Esophagus muscularis mucosa (tissue), 3 donors: ENCODE measurements around the gene UVSSA.
"Not testable (repeated sequence)": the region's sequence is repeated elsewhere in the genome, so short reads cannot be mapped to it uniquely, and the experiment has no call there.

Experiments
- POLR2A ChIP-seq: fragments of 450-650 bp; IDR thresholded peaks from one replicate; pipeline ENCODE4 v1.6.1; 2017; ENCODE audit warnings: antibody characterized with exemption, moderate library complexity, mild to moderate bottlenecking, low read depth
- POLR2AphosphoS5 ChIP-seq, 2 donors: sonication (generic); formaldehyde crosslinking; IDR thresholded peaks; one replicate each; pipeline ENCODE4 v1.6.1; 2017; ENCODE audit warnings: antibody characterized with exemption in 2 of 2
- TF ChIP-seq, protein P1 (sequence below), 3 experiments: fragments of 200-600 bp in 2 of 3; fragments of 450-650 bp in 1 of 3; sonication (generic) in 2 of 3; IDR thresholded peaks; one replicate each; pipeline ENCODE4 v1.5.1; 2017 to 2019; ENCODE audit warnings: antibody characterized with exemption in 3 of 3, mild to moderate bottlenecking in 2 of 3, moderate library complexity in 1 of 3

DNA sequence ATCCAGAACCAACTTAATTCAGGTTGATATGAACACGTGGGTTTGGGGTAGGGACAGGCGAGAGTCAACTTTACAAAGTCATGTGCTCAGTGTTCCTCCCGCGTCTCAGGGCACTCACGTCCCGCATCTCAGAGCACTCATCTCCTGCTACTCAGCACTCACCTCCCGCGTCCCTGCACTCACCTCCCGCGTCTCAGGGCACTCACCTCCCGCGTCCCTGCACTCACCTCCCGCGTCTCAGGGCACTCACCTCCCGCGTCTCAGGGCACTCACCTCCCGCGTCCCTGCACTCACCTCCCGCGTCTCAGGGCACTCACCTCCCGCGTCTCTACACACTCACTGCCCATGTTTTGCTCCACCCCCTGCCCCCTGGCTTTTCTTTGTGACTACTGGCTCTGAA, 25.6 kb downstream of the UVSSA start:
- TF ChIP-seq, protein P1, sequence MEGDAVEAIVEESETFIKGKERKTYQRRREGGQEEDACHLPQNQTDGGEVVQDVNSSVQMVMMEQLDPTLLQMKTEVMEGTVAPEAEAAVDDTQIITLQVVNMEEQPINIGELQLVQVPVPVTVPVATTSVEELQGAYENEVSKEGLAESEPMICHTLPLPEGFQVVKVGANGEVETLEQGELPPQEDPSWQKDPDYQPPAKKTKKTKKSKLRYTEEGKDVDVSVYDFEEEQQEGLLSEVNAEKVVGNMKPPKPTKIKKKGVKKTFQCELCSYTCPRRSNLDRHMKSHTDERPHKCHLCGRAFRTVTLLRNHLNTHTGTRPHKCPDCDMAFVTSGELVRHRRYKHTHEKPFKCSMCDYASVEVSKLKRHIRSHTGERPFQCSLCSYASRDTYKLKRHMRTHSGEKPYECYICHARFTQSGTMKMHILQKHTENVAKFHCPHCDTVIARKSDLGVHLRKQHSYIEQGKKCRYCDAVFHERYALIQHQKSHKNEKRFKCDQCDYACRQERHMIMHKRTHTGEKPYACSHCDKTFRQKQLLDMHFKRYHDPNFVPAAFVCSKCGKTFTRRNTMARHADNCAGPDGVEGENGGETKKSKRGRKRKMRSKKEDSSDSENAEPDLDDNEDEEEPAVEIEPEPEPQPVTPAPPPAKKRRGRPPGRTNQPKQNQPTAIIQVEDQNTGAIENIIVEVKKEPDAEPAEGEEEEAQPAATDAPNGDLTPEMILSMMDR (IDR thresholded peaks at IDR 0.05): not testable (repeated sequence)
- TF ChIP-seq POLR2AphosphoS5 (IDR thresholded peaks at IDR 0.05); POLR2A: not testable (repeated sequence)
